GM23338 (cell line): ENCODE measurements around the gene NAT8L.

Experiments
- CREB1 ChIP-seq: fragments of 250-450 bp; sonication (Bioruptor Pico); IDR thresholded peaks from 2 replicates; pipeline ENCODE4 v1.5.0; 2020; ENCODE audit warnings: low read depth, mild to moderate bottlenecking, moderate library complexity
- EZH2 ChIP-seq: fragments of 200-600 bp; sonication (generic); IDR thresholded peaks from one replicate; pipeline ENCODE4 v1.8.0; 2017; ENCODE audit warnings: antibody characterized with exemption, mild to moderate bottlenecking, low read depth; ENCODE audit not compliant: unreplicated experiment
- EZH2phosphoT487 ChIP-seq: fragments of 200-600 bp; sonication (generic); IDR thresholded peaks from one replicate; pipeline ENCODE4 v1.8.1; 2018; ENCODE audit warnings: antibody characterized with exemption; ENCODE audit not compliant: unreplicated experiment
- JUNB ChIP-seq: IDR thresholded peaks from one replicate; pipeline ENCODE4 v1.6.1; 2016; ENCODE audit warnings: antibody characterized with exemption; ENCODE audit not compliant: unreplicated experiment
- NANOG ChIP-seq: IDR thresholded peaks from 2 replicates; pipeline ENCODE4 v1.6.1; 2016; ENCODE audit warnings: antibody characterized with exemption, borderline replicate concordance
- POLR2AphosphoS5 ChIP-seq: IDR thresholded peaks from 2 replicates; pipeline ENCODE4 v1.6.1; 2016; ENCODE audit warnings: antibody characterized with exemption, low read depth
- STAT1 ChIP-seq: IDR thresholded peaks from one replicate; pipeline ENCODE4 v1.6.1; 2016; ENCODE audit warnings: antibody characterized with exemption; ENCODE audit not compliant: unreplicated experiment
- ZNF114 ChIP-seq: fragments of 250-450 bp; sonication (Bioruptor Pico); IDR thresholded peaks from 2 replicates; pipeline ENCODE4 v1.5.0; 2020; ENCODE audit warnings: mild to moderate bottlenecking, moderate library complexity
- ZNF331 ChIP-seq: fragments of 250-450 bp; sonication (Bioruptor Pico); IDR thresholded peaks from 2 replicates; pipeline ENCODE4 v1.5.0; 2020; ENCODE audit warnings: low read depth, mild to moderate bottlenecking, moderate library complexity
- TF ChIP-seq, protein P1 (sequence below), 2 experiments: fragments of 200-600 bp in 1 of 2; sonication (generic) in 1 of 2; conservative IDR thresholded peaks; 2 replicates each; pipeline versions ENCODE4 v1.5.1 to v1.6.1; 2016 to 2017; ENCODE audit warnings: antibody characterized with exemption in 2 of 2, low read depth in 2 of 2, mild to moderate bottlenecking in 2 of 2, moderate library complexity in 1 of 2
- TF ChIP-seq, protein P2 (sequence below): IDR thresholded peaks from one replicate; pipeline ENCODE4 v1.6.1; 2018; ENCODE audit warnings: antibody characterized with exemption; ENCODE audit not compliant: unreplicated experiment

DNA sequence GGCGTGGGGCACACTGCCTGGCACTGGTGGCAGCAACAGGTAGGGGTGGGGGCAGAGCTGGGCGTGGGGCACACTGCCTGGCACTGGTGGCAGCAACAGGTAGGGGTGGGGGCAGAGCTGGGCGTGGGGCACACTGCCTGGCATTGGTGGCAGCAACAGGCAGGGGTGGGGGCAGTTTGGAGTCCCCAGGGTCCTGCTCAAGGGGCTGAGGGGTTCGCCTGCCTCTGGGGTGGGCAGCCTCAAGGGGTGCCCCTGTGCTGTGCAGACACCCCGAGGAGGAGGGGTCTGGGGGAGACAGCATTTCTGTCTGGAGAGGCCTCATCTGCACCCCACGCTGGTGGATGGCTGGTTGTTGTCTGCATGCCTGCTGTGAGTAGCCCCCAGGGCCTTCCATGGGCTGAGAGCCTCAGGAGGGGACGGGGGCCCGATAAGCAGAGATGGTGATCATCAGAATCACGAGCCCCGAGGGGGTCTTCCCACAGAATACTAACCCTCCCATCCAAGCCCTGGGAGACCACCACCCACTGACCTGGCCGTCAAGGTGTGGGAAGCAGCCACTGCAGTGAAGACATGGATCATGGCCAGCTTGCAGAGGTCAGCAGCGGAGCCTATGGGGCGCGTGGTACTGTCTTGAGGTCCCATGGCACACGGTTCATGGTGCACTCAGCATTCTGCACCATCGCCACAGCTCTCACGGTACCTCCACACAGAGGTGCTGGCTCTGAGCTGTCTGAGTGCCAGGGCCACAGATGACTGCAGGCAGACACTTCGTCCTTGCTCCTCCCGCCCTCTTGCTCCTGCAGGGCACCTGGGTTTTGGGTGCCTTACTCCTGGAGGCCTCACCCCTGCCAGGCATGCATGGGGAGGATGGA is 21.5 kb downstream of the NAT8L start:
- TF ChIP-seq, protein P1, sequence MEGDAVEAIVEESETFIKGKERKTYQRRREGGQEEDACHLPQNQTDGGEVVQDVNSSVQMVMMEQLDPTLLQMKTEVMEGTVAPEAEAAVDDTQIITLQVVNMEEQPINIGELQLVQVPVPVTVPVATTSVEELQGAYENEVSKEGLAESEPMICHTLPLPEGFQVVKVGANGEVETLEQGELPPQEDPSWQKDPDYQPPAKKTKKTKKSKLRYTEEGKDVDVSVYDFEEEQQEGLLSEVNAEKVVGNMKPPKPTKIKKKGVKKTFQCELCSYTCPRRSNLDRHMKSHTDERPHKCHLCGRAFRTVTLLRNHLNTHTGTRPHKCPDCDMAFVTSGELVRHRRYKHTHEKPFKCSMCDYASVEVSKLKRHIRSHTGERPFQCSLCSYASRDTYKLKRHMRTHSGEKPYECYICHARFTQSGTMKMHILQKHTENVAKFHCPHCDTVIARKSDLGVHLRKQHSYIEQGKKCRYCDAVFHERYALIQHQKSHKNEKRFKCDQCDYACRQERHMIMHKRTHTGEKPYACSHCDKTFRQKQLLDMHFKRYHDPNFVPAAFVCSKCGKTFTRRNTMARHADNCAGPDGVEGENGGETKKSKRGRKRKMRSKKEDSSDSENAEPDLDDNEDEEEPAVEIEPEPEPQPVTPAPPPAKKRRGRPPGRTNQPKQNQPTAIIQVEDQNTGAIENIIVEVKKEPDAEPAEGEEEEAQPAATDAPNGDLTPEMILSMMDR (conservative IDR thresholded peaks at IDR 0.05; ENCODE audit: low read depth in 2 of 2) = no peak
- TF ChIP-seq JUNB (no peak), EZH2phosphoT487 (no peak), EZH2 (no peak), POLR2AphosphoS5 (no peak), CREB1 (CRISPR knock-in tag) (no peak), NANOG (no peak), ZNF331 (CRISPR knock-in tag) (no peak), ZNF114 (CRISPR knock-in tag) (no peak), STAT1 (no peak)
- TF ChIP-seq, protein P2, sequence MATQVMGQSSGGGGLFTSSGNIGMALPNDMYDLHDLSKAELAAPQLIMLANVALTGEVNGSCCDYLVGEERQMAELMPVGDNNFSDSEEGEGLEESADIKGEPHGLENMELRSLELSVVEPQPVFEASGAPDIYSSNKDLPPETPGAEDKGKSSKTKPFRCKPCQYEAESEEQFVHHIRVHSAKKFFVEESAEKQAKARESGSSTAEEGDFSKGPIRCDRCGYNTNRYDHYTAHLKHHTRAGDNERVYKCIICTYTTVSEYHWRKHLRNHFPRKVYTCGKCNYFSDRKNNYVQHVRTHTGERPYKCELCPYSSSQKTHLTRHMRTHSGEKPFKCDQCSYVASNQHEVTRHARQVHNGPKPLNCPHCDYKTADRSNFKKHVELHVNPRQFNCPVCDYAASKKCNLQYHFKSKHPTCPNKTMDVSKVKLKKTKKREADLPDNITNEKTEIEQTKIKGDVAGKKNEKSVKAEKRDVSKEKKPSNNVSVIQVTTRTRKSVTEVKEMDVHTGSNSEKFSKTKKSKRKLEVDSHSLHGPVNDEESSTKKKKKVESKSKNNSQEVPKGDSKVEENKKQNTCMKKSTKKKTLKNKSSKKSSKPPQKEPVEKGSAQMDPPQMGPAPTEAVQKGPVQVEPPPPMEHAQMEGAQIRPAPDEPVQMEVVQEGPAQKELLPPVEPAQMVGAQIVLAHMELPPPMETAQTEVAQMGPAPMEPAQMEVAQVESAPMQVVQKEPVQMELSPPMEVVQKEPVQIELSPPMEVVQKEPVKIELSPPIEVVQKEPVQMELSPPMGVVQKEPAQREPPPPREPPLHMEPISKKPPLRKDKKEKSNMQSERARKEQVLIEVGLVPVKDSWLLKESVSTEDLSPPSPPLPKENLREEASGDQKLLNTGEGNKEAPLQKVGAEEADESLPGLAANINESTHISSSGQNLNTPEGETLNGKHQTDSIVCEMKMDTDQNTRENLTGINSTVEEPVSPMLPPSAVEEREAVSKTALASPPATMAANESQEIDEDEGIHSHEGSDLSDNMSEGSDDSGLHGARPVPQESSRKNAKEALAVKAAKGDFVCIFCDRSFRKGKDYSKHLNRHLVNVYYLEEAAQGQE = no peak
